Progenitor cell of endocrine pancreas (in vitro differentiated cells): ENCODE results near the gene DZIP3. TPM values are rescaled to one million over a fixed set of nuclear protein-coding genes. Genes with fewer than 3 reads are reported as not detected.
"Not testable (repeated sequence)": the region's sequence is repeated elsewhere in the genome, so short reads cannot be mapped to it uniquely, and the experiment has no call there.

Source experiments
- DNase-seq: peaks from one replicate; pipeline ENCODE4 v3.0.0; 2021; ENCODE audit warnings: low spot score; ENCODE audit not compliant: unreplicated experiment
- H3K27ac Mint-ChIP-seq: 2 replicates; pipeline ENCODE4 v1.8.0; 2021; ENCODE audit warnings: mild to moderate bottlenecking, moderate library complexity, mixed read lengths
- H3K27me3 Mint-ChIP-seq: 2 replicates; pipeline ENCODE4 v1.8.0; 2021; ENCODE audit warnings: mixed read lengths
- H3K36me3 Mint-ChIP-seq: 2 replicates; pipeline ENCODE4 v1.8.0; 2022; ENCODE audit warnings: mixed read lengths; ENCODE audit not compliant: insufficient read depth
- H3K4me1 Mint-ChIP-seq: 2 replicates; pipeline ENCODE4 v1.8.0; 2021; ENCODE audit warnings: low read depth, mixed read lengths
- H3K4me3 Mint-ChIP-seq: 2 replicates; pipeline ENCODE4 v1.8.0; 2021; ENCODE audit warnings: low read depth, mild to moderate bottlenecking, moderate library complexity, mixed read lengths
- H3K9me3 Mint-ChIP-seq: 2 replicates; pipeline ENCODE4 v1.8.0; 2021; ENCODE audit warnings: low read depth, mixed read lengths
- CTCF ChIP-seq: fragments of 200-600 bp; sonication (generic); IDR thresholded peaks from one replicate; pipeline ENCODE4 v1.5.0; 2021; ENCODE audit warnings: antibody characterized with exemption, mild to moderate bottlenecking; ENCODE audit not compliant: unreplicated experiment
- total RNA-seq: library from RNA; stranded (reverse); gene quantifications from 2 replicates; pipeline ENCODE4 v1.2.1, GENCODE V29; 2021

DZIP3 gene
- total RNA-seq, 1 donor from 2014 or later: 33.6 TPM

- Mint-ChIP-seq H3K4me3 (no peak overlapping the region), H3K27ac (no peak overlapping the region)
- TF ChIP-seq CTCF: no peak
Measured at GRCh38 chr3:108677811-108678210, 88.3 kb downstream of the DZIP3 start.

GRCh38 chr3:108692286-108692685 lies 102.8 kb downstream of the DZIP3 start:
- not testable (repeated sequence) for H3K27me3 Mint-ChIP-seq, DNase-seq, H3K4me3 Mint-ChIP-seq, H3K27ac Mint-ChIP-seq, H3K4me1 Mint-ChIP-seq
- Mint-ChIP-seq H3K9me3 (peaks cover 14% of the 10 kb centered on the region), H3K36me3 (peaks cover 47% of the 10 kb centered on the region)

More at GRCh38 chr3:108677811-108678210, 88.3 kb downstream of the DZIP3 start:
- Mint-ChIP-seq H3K36me3 (peaks cover 24% of the 10 kb centered on the region), H3K4me1 (no peaks in the 10 kb centered on the region), H3K9me3 (no peaks in the 10 kb centered on the region), H3K27me3 (no peaks in the 10 kb centered on the region)
- no peak for DNase-seq

GRCh38 chr3:108698461-108698860 lies 108.9 kb downstream of the DZIP3 start:
- no peak overlapping the region for H3K4me3 Mint-ChIP-seq
- H3K36me3 Mint-ChIP-seq: peaks cover 21% of the 10 kb centered on the region
- H3K27me3 Mint-ChIP-seq: no peaks in the 10 kb centered on the region
- no peak for DNase-seq
- no peak for TF ChIP-seq CTCF
- H3K4me1 Mint-ChIP-seq: no peaks in the 10 kb centered on the region
- no peak overlapping the region for H3K27ac Mint-ChIP-seq
- peaks cover 27% of the 10 kb centered on the region for H3K9me3 Mint-ChIP-seq

GRCh38 chr3:108705045-108705444 lies 115.5 kb downstream of the DZIP3 start:
- TF ChIP-seq CTCF: no peak
- H3K36me3 Mint-ChIP-seq: peaks cover 3% of the 10 kb centered on the region
- no peaks in the 10 kb centered on the region for H3K4me1 Mint-ChIP-seq
- no peak for DNase-seq
- H3K27ac Mint-ChIP-seq: no peak overlapping the region
- no peak overlapping the region for H3K4me3 Mint-ChIP-seq
- no peaks in the 10 kb centered on the region for H3K27me3 Mint-ChIP-seq
- peaks cover 30% of the 10 kb centered on the region for H3K9me3 Mint-ChIP-seq

- TF ChIP-seq CTCF: no peak
- no peaks in the 10 kb centered on the region for H3K27me3 Mint-ChIP-seq
- H3K27ac Mint-ChIP-seq: no peak overlapping the region
- peaks cover 3% of the 10 kb centered on the region for H3K4me1 Mint-ChIP-seq
- H3K9me3 Mint-ChIP-seq: peaks cover 3% of the 10 kb centered on the region
- no peak overlapping the region for H3K4me3 Mint-ChIP-seq
- no peaks in the 10 kb centered on the region for H3K36me3 Mint-ChIP-seq
- DNase-seq: no peak
Measured at GRCh38 chr3:108713009-108713516, 123.5 kb downstream of the DZIP3 start.

- no peak overlapping the region for H3K27ac Mint-ChIP-seq
- H3K4me3 Mint-ChIP-seq: no peak overlapping the region
- TF ChIP-seq CTCF: no peak
- peaks cover 3% of the 10 kb centered on the region for H3K9me3 Mint-ChIP-seq
- peaks cover 10% of the 10 kb centered on the region for H3K4me1 Mint-ChIP-seq
- H3K27me3 Mint-ChIP-seq: no peaks in the 10 kb centered on the region
- DNase-seq: no peak
- no peaks in the 10 kb centered on the region for H3K36me3 Mint-ChIP-seq
Measured at GRCh38 chr3:108713816-108714215, 124.3 kb downstream of the DZIP3 start.
